SK-N-SH treated with all-trans-retinoic acid at 6 μM for 48 hours (cell line): ENCODE results near the gene TSEN2.
"Not testable (repeated sequence)": the region's sequence is repeated elsewhere in the genome, so short reads cannot be mapped to it uniquely, and the experiment has no call there.

Source experiments
- ESRRG ChIP-seq: fragments of 250-450 bp; sonication (Bioruptor Pico); IDR thresholded peaks from 2 replicates; pipeline ENCODE4 v1.6.1; 2021; ENCODE audit warnings: mild to moderate bottlenecking
- OSR1 ChIP-seq: fragments of 250-450 bp; sonication (Bioruptor Pico); IDR thresholded peaks from 2 replicates; pipeline ENCODE4 v1.8.0; 2022; ENCODE audit warnings: moderate library complexity, mild to moderate bottlenecking, inconsistent platforms
- PPARA ChIP-seq: fragments of 250-450 bp; sonication (Bioruptor Pico); IDR thresholded peaks from 2 replicates; pipeline ENCODE4 v1.5.0; 2020; ENCODE audit warnings: mild to moderate bottlenecking, borderline replicate concordance
- SNAI2 ChIP-seq: fragments of 250-450 bp; sonication (Bioruptor Pico); IDR thresholded peaks from 2 replicates; pipeline ENCODE4 v1.5.0; 2020; ENCODE audit warnings: mild to moderate bottlenecking, moderate library complexity
- ZC3H10 ChIP-seq: fragments of 250-450 bp; sonication (Bioruptor Pico); IDR thresholded peaks from 2 replicates; pipeline ENCODE4 v1.5.1; 2021; ENCODE audit warnings: mild to moderate bottlenecking, moderate library complexity
- ZFP30 ChIP-seq: fragments of 450-650 bp; formaldehyde crosslinking; IDR thresholded peaks from 2 replicates; pipeline ENCODE4 v1.5.0; 2022; ENCODE audit warnings: mild to moderate bottlenecking, moderate library complexity
- TF ChIP-seq, protein P1 (sequence below): fragments of 250-450 bp; sonication (Bioruptor Pico); IDR thresholded peaks from 2 replicates; pipeline ENCODE4 v1.5.1; 2020; ENCODE audit warnings: low read depth, mild to moderate bottlenecking, moderate library complexity
- TF ChIP-seq, protein P2 (sequence below): fragments of 250-450 bp; sonication (Bioruptor Pico); IDR thresholded peaks from 2 replicates; pipeline ENCODE4 v1.5.0; 2020; ENCODE audit warnings: mild to moderate bottlenecking, moderate library complexity

DNA sequence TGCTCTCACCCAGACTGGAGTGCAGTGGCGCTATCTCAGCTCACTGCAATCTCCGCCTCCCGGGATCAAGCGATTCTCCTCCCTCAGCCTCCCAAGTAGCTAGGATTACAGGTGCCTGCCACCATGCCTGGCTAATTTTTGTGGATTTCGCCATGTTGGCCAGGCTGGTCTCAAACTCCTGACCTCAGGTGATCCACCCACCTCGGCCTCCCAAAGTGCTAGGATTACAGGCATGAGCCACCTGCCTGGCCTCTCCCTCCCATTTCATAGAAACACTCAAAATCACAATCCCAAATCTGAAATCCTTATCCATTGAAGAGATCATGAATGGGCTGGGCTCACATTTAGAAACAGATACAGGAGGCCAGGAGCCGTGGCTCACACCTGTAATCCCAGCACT lies 15.1 kb upstream of the TSEN2 start:
- TF ChIP-seq ZFP30; ZC3H10; PPARA (CRISPR knock-in tag); ESRRG (CRISPR knock-in tag); OSR1; SNAI2 (CRISPR knock-in tag): not testable (repeated sequence)
- TF ChIP-seq, protein P1, sequence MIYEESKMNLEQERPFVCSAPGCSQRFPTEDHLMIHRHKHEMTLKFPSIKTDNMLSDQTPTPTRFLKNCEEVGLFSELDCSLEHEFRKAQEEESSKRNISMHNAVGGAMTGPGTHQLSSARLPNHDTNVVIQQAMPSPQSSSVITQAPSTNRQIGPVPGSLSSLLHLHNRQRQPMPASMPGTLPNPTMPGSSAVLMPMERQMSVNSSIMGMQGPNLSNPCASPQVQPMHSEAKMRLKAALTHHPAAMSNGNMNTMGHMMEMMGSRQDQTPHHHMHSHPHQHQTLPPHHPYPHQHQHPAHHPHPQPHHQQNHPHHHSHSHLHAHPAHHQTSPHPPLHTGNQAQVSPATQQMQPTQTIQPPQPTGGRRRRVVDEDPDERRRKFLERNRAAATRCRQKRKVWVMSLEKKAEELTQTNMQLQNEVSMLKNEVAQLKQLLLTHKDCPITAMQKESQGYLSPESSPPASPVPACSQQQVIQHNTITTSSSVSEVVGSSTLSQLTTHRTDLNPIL (CRISPR knock-in tag), result not testable (repeated sequence)
- TF ChIP-seq, protein P2, sequence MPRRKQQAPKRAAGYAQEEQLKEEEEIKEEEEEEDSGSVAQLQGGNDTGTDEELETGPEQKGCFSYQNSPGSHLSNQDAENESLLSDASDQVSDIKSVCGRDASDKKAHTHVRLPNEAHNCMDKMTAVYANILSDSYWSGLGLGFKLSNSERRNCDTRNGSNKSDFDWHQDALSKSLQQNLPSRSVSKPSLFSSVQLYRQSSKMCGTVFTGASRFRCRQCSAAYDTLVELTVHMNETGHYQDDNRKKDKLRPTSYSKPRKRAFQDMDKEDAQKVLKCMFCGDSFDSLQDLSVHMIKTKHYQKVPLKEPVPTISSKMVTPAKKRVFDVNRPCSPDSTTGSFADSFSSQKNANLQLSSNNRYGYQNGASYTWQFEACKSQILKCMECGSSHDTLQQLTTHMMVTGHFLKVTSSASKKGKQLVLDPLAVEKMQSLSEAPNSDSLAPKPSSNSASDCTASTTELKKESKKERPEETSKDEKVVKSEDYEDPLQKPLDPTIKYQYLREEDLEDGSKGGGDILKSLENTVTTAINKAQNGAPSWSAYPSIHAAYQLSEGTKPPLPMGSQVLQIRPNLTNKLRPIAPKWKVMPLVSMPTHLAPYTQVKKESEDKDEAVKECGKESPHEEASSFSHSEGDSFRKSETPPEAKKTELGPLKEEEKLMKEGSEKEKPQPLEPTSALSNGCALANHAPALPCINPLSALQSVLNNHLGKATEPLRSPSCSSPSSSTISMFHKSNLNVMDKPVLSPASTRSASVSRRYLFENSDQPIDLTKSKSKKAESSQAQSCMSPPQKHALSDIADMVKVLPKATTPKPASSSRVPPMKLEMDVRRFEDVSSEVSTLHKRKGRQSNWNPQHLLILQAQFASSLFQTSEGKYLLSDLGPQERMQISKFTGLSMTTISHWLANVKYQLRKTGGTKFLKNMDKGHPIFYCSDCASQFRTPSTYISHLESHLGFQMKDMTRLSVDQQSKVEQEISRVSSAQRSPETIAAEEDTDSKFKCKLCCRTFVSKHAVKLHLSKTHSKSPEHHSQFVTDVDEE, result not testable (repeated sequence)
